Mesothelial cell of epicardium (in vitro differentiated cells): ENCODE results near the gene PROZ. TPM values are rescaled to one million over a fixed set of nuclear protein-coding genes. Genes with fewer than 3 reads are reported as not detected.

Experiments used
- DNase-seq, 2 experiments: peaks; one replicate each; pipeline ENCODE4 v3.0.0; 2021; ENCODE audit warnings: low spot score in 2 of 2; ENCODE audit not compliant: unreplicated experiment in 2 of 2
- H3K27ac Mint-ChIP-seq: 2 replicates; pipeline ENCODE4 v1.8.0; 2021; ENCODE audit warnings: mixed read lengths
- H3K27me3 Mint-ChIP-seq: 2 replicates; pipeline ENCODE4 v1.8.0; 2021; ENCODE audit warnings: low read depth, mixed read lengths
- H3K36me3 Mint-ChIP-seq: 2 replicates; pipeline ENCODE4 v1.8.0; 2021; ENCODE audit warnings: mixed read lengths
- H3K4me1 Mint-ChIP-seq: 2 replicates; pipeline ENCODE4 v1.8.0; 2021; ENCODE audit warnings: mixed read lengths
- H3K4me3 Mint-ChIP-seq: 2 replicates; pipeline ENCODE4 v1.8.0; 2021; ENCODE audit warnings: mild to moderate bottlenecking, moderate library complexity, mixed read lengths
- H3K9me3 Mint-ChIP-seq: 2 replicates; pipeline ENCODE4 v1.8.0; 2021; ENCODE audit warnings: mixed read lengths
- CTCF ChIP-seq: fragments of 200-600 bp; sonication (generic); IDR thresholded peaks from one replicate; pipeline ENCODE4 v1.5.0; 2021; ENCODE audit warnings: antibody characterized with exemption; ENCODE audit not compliant: unreplicated experiment
- total RNA-seq: library from RNA; stranded (reverse); gene quantifications from 3 replicates; pipeline ENCODE4 v1.2.1, GENCODE V29; 2021

PROZ gene
- total RNA-seq, 1 donor from 2014 or later = not detected

GRCh38 chr13:113209336-113209758, 50.9 kb downstream of the PROZ start, which contains the start of gene CUL4A:
Gene CUL4A, plus strand, starts transcription at chr13:113209613. Its CDS starts 15 bp downstream, at chr13:113209628.
- H3K9me3 Mint-ChIP-seq = no peaks in the 10 kb centered on the region
- no peak for TF ChIP-seq CTCF
- peaks cover 9% of the 10 kb centered on the region for H3K36me3 Mint-ChIP-seq
- H3K27me3 Mint-ChIP-seq = no peaks in the 10 kb centered on the region
- peaks cover 40% of the 10 kb centered on the region for H3K4me1 Mint-ChIP-seq
- peak; percentile 75 to 76 for DNase-seq
- H3K4me3 Mint-ChIP-seq = peak within 1 kb of the TSS; percentile 87
- H3K27ac Mint-ChIP-seq = peak within 1 kb of the TSS; percentile 87

- Mint-ChIP-seq H3K27ac (peak overlapping the region; percentile 87), H3K9me3 (no peaks in the 10 kb centered on the region), H3K4me1 (peaks cover 40% of the 10 kb centered on the region), H3K4me3 (peak overlapping the region; percentile 78), H3K27me3 (no peaks in the 10 kb centered on the region), H3K36me3 (peaks cover 9% of the 10 kb centered on the region)
- TF ChIP-seq CTCF = no peak
- DNase-seq = peak; percentile 42 to 74
Observed at GRCh38 chr13:113209759-113210421, 51.4 kb downstream of the PROZ start.

GRCh38 chr13:113210833-113211232, 52.4 kb downstream of the PROZ start:
- H3K27me3 Mint-ChIP-seq = no peaks in the 10 kb centered on the region
- peak overlapping the region; percentile 79 for H3K27ac Mint-ChIP-seq
- peaks cover 9% of the 10 kb centered on the region for H3K36me3 Mint-ChIP-seq
- H3K9me3 Mint-ChIP-seq = no peaks in the 10 kb centered on the region
- peak overlapping the region; percentile 78 for H3K4me3 Mint-ChIP-seq
- no peak for TF ChIP-seq CTCF
- H3K4me1 Mint-ChIP-seq = peaks cover 36% of the 10 kb centered on the region
- no peak for DNase-seq

GRCh38 chr13:113211774-113212173, 53.3 kb downstream of the PROZ start:
- H3K9me3 Mint-ChIP-seq = no peaks in the 10 kb centered on the region
- DNase-seq = no peak
- no peak for TF ChIP-seq CTCF
- H3K4me1 Mint-ChIP-seq = peaks cover 30% of the 10 kb centered on the region
- no peaks in the 10 kb centered on the region for H3K27me3 Mint-ChIP-seq
- H3K36me3 Mint-ChIP-seq = peaks cover 9% of the 10 kb centered on the region
- H3K27ac Mint-ChIP-seq = no peak overlapping the region
- peak overlapping the region; percentile 29 for H3K4me3 Mint-ChIP-seq

- no peak for DNase-seq
- Mint-ChIP-seq H3K27me3 (no peaks in the 10 kb centered on the region), H3K4me1 (peaks cover 11% of the 10 kb centered on the region), H3K9me3 (no peaks in the 10 kb centered on the region), H3K36me3 (peaks cover 15% of the 10 kb centered on the region), H3K27ac (no peak overlapping the region), H3K4me3 (no peak overlapping the region)
- no peak for TF ChIP-seq CTCF
Observed at GRCh38 chr13:113216254-113217048, 58.0 kb downstream of the PROZ start.
